Measurements from ENCODE around the gene STK10. TPM values are rescaled to one million over a fixed set of nuclear protein-coding genes. Genes with fewer than 3 reads are reported as not detected.

The STK10 gene
- total RNA-seq, 1 experiment from 2014 or later = 24.9 TPM

DNA sequence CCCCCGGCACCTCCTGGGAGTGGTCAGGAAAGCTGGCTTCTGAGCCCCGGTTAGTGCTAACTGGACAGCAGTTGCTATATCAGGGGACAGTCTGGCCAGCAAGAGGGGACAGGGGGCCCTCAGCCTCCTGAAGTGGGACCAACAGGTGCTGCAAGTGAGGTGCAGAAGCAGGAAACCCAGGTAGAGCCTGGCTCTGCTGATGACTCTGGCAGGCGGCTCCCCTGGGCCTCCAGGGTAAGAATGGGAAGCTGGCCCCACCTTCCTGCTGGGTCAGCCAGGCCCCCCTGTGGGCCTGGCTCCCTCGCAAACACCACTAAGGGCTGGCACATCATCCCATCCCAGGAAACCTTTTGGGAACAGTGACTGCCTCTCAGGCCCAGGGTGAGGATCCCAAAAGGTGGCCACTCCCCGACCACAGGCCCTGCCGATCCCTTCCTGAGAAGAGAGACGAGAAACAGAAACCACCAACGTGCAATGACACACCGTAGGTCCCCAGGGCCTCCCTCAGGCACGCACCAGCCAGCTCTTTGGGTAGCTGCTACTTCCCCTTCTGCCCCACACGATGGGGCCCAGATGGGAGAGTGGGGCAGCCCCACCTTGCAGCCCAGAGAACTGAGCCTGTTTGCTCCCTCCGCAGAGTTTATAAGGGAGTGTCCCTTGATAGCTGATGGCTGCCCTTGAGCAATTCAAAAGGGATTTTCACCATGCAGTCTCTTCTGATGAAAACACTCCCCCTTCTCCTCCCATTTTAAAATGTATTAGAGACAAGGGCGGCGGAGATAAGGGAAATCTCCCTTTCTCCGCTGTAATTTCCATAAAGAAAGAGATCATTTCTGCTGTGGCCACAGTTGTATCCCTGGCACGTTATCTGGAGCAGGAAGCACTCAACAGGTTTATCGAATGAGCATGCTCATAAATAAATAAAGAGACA lies 76.8 kb downstream of the STK10 start:
- H3K4me2 ChIP-seq (ENCODE audit: low read depth, low read length, poor library complexity, severe bottlenecking) = peak overlapping the region; percentile 77
- H3K4me1 ChIP-seq (ENCODE audit: low read length) = peaks cover 64% of the 10 kb centered on the region
- H3K9ac ChIP-seq (ENCODE audit: low read length) = peak overlapping the region; percentile 74
- H4K20me1 ChIP-seq (ENCODE audit: insufficient read depth, low read depth, low read length) = no peaks in the 10 kb centered on the region
- H3K9me3 ChIP-seq (ENCODE audit: low read length) = no peaks in the 10 kb centered on the region
- H3K27me3 ChIP-seq (ENCODE audit: low read length) = no peaks in the 10 kb centered on the region
- peaks cover 4% of the 10 kb centered on the region; the same call in 1 of the 2 replicates for H3K36me3 ChIP-seq (ENCODE audit: insufficient read depth, low read length)
- H2AFZ ChIP-seq (ENCODE audit: low read length) = peak overlapping the region; percentile 42; the same call in 1 of the 2 replicates
- H3K4me3 ChIP-seq (ENCODE audit: low read length) = peak overlapping the region; percentile 67
- H3K9me2 ChIP-seq (replicated peaks; ENCODE audit: insufficient read depth, low read length) = no peaks in the 10 kb centered on the region
- peaks cover 9% of the 10 kb centered on the region for H3K79me2 ChIP-seq (ENCODE audit: low read length)
- peak overlapping the region; percentile 93 for H3K27ac ChIP-seq (ENCODE audit: low read length)
- DNase-seq = peak; percentile 97

- Histone ChIP-seq H3K9ac (ENCODE audit: low read length) (peak overlapping the region; percentile 74), H3K4me1 (ENCODE audit: low read length) (peaks cover 60% of the 10 kb centered on the region), H4K20me1 (ENCODE audit: insufficient read depth, low read depth, low read length) (no peaks in the 10 kb centered on the region), H3K27ac (ENCODE audit: low read length) (peak overlapping the region; percentile 93), H3K36me3 (ENCODE audit: insufficient read depth, low read length) (peaks cover 4% of the 10 kb centered on the region; the same call in 1 of the 2 replicates), H3K27me3 (ENCODE audit: low read length) (no peaks in the 10 kb centered on the region), H3K9me2 (replicated peaks; ENCODE audit: insufficient read depth, low read length) (no peaks in the 10 kb centered on the region), H3K4me3 (ENCODE audit: low read length) (peak overlapping the region; percentile 67), H2AFZ (ENCODE audit: low read length) (no peak overlapping the region; the same call in 1 of the 2 replicates), H3K9me3 (ENCODE audit: low read length) (no peaks in the 10 kb centered on the region), H3K4me2 (ENCODE audit: low read depth, low read length, poor library complexity, severe bottlenecking) (peak overlapping the region; percentile 77), H3K79me2 (ENCODE audit: low read length) (peaks cover 9% of the 10 kb centered on the region)
- DNase-seq = no peak
Observed at GRCh38 chr5:172110260-172110815, 77.7 kb downstream of the STK10 start.

DNA sequence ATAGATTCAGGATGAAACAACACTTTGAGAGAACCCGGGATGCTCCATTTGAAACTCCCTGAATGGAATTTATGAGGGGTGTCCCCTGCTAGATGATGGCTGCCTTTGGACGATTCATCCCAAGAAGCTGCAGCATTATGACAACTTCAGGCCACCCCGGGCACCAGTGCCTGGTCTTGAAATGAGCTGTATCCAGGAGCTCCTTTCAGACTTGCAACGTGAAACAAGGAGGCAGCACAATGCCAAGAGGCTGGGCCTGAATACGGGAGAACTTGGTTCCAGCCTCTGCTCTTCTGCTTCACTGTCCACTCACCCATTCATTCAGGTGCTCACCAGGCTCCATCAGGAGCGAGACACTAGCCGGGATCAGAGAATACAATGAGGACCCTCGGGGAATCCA lies 78.3 kb downstream of the STK10 start:
- Histone ChIP-seq H3K27ac (ENCODE audit: low read length) (peak overlapping the region; percentile 93; the same call in 1 of the 2 replicates), H3K9me2 (replicated peaks; ENCODE audit: insufficient read depth, low read length) (no peaks in the 10 kb centered on the region), H2AFZ (ENCODE audit: low read length) (no peak overlapping the region), H4K20me1 (ENCODE audit: insufficient read depth, low read depth, low read length) (no peaks in the 10 kb centered on the region), H3K9me3 (ENCODE audit: low read length) (no peaks in the 10 kb centered on the region), H3K9ac (ENCODE audit: low read length) (no peak overlapping the region), H3K27me3 (ENCODE audit: low read length) (no peaks in the 10 kb centered on the region), H3K4me3 (ENCODE audit: low read length) (no peak overlapping the region), H3K79me2 (ENCODE audit: low read length) (peaks cover 9% of the 10 kb centered on the region), H3K4me1 (ENCODE audit: low read length) (peaks cover 54% of the 10 kb centered on the region), H3K4me2 (ENCODE audit: low read depth, low read length, poor library complexity, severe bottlenecking) (no peak overlapping the region), H3K36me3 (ENCODE audit: insufficient read depth, low read length) (peaks cover 4% of the 10 kb centered on the region; the same call in 1 of the 2 replicates)
- no peak for DNase-seq

- no peak overlapping the region for H3K9ac ChIP-seq (ENCODE audit: low read length)
- DNase-seq = no peak
- peaks cover 38% of the 10 kb centered on the region for H3K4me1 ChIP-seq (ENCODE audit: low read length)
- peaks cover 9% of the 10 kb centered on the region for H3K79me2 ChIP-seq (ENCODE audit: low read length)
- H3K27ac ChIP-seq (ENCODE audit: low read length) = no peak overlapping the region
- H2AFZ ChIP-seq (ENCODE audit: low read length) = no peak overlapping the region
- no peaks in the 10 kb centered on the region for H3K9me3 ChIP-seq (ENCODE audit: low read length)
- H3K9me2 ChIP-seq (replicated peaks; ENCODE audit: insufficient read depth, low read length) = no peaks in the 10 kb centered on the region
- H3K36me3 ChIP-seq (ENCODE audit: insufficient read depth, low read length) = no peaks in the 10 kb centered on the region
- no peak overlapping the region for H3K4me3 ChIP-seq (ENCODE audit: low read length)
- H3K4me2 ChIP-seq (ENCODE audit: low read depth, low read length, poor library complexity, severe bottlenecking) = peak overlapping the region; percentile 60
- no peaks in the 10 kb centered on the region for H3K27me3 ChIP-seq (ENCODE audit: low read length)
- H4K20me1 ChIP-seq (ENCODE audit: insufficient read depth, low read depth, low read length) = no peaks in the 10 kb centered on the region
Observed at GRCh38 chr5:172107571-172107970, 80.5 kb downstream of the STK10 start.

DNA sequence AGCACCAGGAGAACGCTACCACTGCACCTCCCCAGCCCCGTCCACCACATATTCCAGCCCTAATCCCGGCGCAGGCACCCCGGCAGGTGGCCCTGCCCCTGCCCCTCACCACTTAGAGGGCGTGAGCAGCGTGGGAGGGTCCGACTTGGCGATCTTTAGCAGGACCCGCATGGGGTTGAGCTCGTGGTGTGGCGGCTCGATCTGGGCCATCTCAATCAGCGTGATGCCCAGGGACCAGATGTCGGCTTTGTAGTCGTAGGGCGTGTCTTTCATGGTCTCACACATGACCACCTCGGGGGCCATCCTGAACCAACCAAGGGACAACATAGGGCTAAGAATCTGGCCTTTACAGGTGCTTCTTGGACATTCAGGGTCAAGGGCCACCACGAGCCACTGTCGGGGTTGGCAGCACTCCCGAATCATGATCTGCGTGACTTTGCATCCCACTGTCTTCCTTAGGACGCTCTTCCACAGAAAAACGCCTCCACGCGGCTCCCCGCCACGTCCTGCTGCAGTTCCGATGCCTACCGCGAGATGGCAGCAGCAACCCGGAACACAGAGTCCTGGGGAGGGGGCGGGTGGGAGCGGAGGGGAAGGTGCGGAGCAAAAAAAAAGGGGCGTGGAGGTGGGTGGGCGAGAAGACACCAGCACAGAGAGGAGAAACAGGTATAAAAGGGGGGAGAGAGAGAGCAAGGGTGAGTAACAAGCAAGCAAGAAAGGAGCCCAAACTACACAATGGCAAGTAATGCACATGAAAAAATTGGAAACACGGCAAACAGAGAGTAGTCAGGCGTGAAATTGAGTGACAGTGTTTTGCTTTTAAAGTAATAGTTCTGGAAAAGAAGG lies 81.3 kb downstream of the STK10 start:
- peak overlapping the region; percentile 33; the same call in 1 of the 2 replicates for H2AFZ ChIP-seq (ENCODE audit: low read length)
- H3K36me3 ChIP-seq (ENCODE audit: insufficient read depth, low read length) = no peaks in the 10 kb centered on the region
- H3K27me3 ChIP-seq (ENCODE audit: low read length) = no peaks in the 10 kb centered on the region
- H3K9me2 ChIP-seq (replicated peaks; ENCODE audit: insufficient read depth, low read length) = no peaks in the 10 kb centered on the region
- H3K4me1 ChIP-seq (ENCODE audit: low read length) = peaks cover 33% of the 10 kb centered on the region
- no peaks in the 10 kb centered on the region for H4K20me1 ChIP-seq (ENCODE audit: insufficient read depth, low read depth, low read length)
- peak overlapping the region; percentile 47 for H3K9ac ChIP-seq (ENCODE audit: low read length)
- peak; percentile 83 for DNase-seq
- peak overlapping the region; percentile 44; the same call in 1 of the 2 replicates for H3K4me3 ChIP-seq (ENCODE audit: low read length)
- no peaks in the 10 kb centered on the region for H3K9me3 ChIP-seq (ENCODE audit: low read length)
- peaks cover 9% of the 10 kb centered on the region for H3K79me2 ChIP-seq (ENCODE audit: low read length)
- peak overlapping the region; percentile 60 for H3K4me2 ChIP-seq (ENCODE audit: low read depth, low read length, poor library complexity, severe bottlenecking)
- H3K27ac ChIP-seq (ENCODE audit: low read length) = no peak overlapping the region

- DNase-seq = no peak
- no peaks in the 10 kb centered on the region for H3K36me3 ChIP-seq (ENCODE audit: insufficient read depth, low read length)
- H2AFZ ChIP-seq (ENCODE audit: low read length) = no peak overlapping the region
Observed at GRCh38 chr5:172105811-172106210, 82.2 kb downstream of the STK10 start.

GRCh38 chr5:172104801-172105701 lies 83.0 kb downstream of the STK10 start:
- Histone ChIP-seq H2AFZ (ENCODE audit: low read length) (no peak overlapping the region), H3K4me2 (ENCODE audit: low read depth, low read length, poor library complexity, severe bottlenecking) (no peak overlapping the region), H3K27ac (ENCODE audit: low read length) (no peak overlapping the region), H3K4me1 (ENCODE audit: low read length) (peaks cover 18% of the 10 kb centered on the region), H3K79me2 (ENCODE audit: low read length) (peaks cover 1% of the 10 kb centered on the region), H3K9me3 (ENCODE audit: low read length) (no peaks in the 10 kb centered on the region), H3K27me3 (ENCODE audit: low read length) (no peaks in the 10 kb centered on the region), H3K9me2 (replicated peaks; ENCODE audit: insufficient read depth, low read length) (no peaks in the 10 kb centered on the region), H3K9ac (ENCODE audit: low read length) (no peak overlapping the region), H3K36me3 (ENCODE audit: insufficient read depth, low read length) (no peaks in the 10 kb centered on the region), H3K4me3 (ENCODE audit: low read length) (no peak overlapping the region), H4K20me1 (ENCODE audit: insufficient read depth, low read depth, low read length) (no peaks in the 10 kb centered on the region)
- no peak for DNase-seq

More at GRCh38 chr5:172105811-172106210, 82.2 kb downstream of the STK10 start:
- Histone ChIP-seq H3K27ac (ENCODE audit: low read length) (no peak overlapping the region), H4K20me1 (ENCODE audit: insufficient read depth, low read depth, low read length) (no peaks in the 10 kb centered on the region), H3K9me3 (ENCODE audit: low read length) (no peaks in the 10 kb centered on the region), H3K27me3 (ENCODE audit: low read length) (no peaks in the 10 kb centered on the region), H3K9me2 (replicated peaks; ENCODE audit: insufficient read depth, low read length) (no peaks in the 10 kb centered on the region), H3K9ac (ENCODE audit: low read length) (no peak overlapping the region), H3K4me2 (ENCODE audit: low read depth, low read length, poor library complexity, severe bottlenecking) (no peak overlapping the region), H3K4me3 (ENCODE audit: low read length) (no peak overlapping the region), H3K79me2 (ENCODE audit: low read length) (peaks cover 9% of the 10 kb centered on the region), H3K4me1 (ENCODE audit: low read length) (peaks cover 25% of the 10 kb centered on the region)
